Raji (cell line): ENCODE data around the gene NUP188.

ENCODE experiments used
- POLR2A ChIP-seq: IDR thresholded peaks from 2 replicates; pipeline ENCODE4 v1.6.1; 2011; ENCODE audit warnings: low read depth, low read length, control low read depth; ENCODE audit not compliant: insufficient read depth

Gene NUP188

GRCh38 chr9:128911529-128912035 is 35.9 kb upstream of the NUP188 start:
- TF ChIP-seq POLR2A = no peak

- no peak for TF ChIP-seq POLR2A
Measured at GRCh38 chr9:128912270-128912853, 35.1 kb upstream of the NUP188 start.

GRCh38 chr9:128913048-128913900 is 34.2 kb upstream of the NUP188 start:
- no peak for TF ChIP-seq POLR2A

- no peak for TF ChIP-seq POLR2A
Measured at GRCh38 chr9:128913995-128914772, 33.3 kb upstream of the NUP188 start.

GRCh38 chr9:128916204-128916603 is 31.3 kb upstream of the NUP188 start:
- no peak for TF ChIP-seq POLR2A

- TF ChIP-seq POLR2A = no peak
Measured at GRCh38 chr9:128916745-128917144, 30.8 kb upstream of the NUP188 start.

- no peak for TF ChIP-seq POLR2A
Measured at GRCh38 chr9:128917151-128917849, 30.2 kb upstream of the NUP188 start.

GRCh38 chr9:128918921-128919320 is 28.6 kb upstream of the NUP188 start:
- no peak for TF ChIP-seq POLR2A

GRCh38 chr9:128919402-128920089 is 28.0 kb upstream of the NUP188 start:
- TF ChIP-seq POLR2A = no peak

GRCh38 chr9:128920381-128921058 is 27.0 kb upstream of the NUP188 start, which contains the start of gene PHYHD1:
Gene PHYHD1, plus strand, starts transcription at chr9:128920982. Its CDS starts 1,342 bp downstream, at chr9:128922324.
- TF ChIP-seq POLR2A = no peak

- no peak for TF ChIP-seq POLR2A
Measured at GRCh38 chr9:128921881-128922763, 25.4 kb upstream of the NUP188 start.

GRCh38 chr9:128923493-128923883 is 24.0 kb upstream of the NUP188 start:
- no peak for TF ChIP-seq POLR2A

- TF ChIP-seq POLR2A = no peak
Measured at GRCh38 chr9:128927731-128928411, 19.6 kb upstream of the NUP188 start.

GRCh38 chr9:128928624-128929023 is 18.9 kb upstream of the NUP188 start:
- TF ChIP-seq POLR2A = no peak
